ENCODE measurements around the gene JADE1. TPM values are rescaled to one million over a fixed set of nuclear protein-coding genes. Genes with fewer than 3 reads are reported as not detected.

Gene JADE1
- total RNA-seq, 3 donors from 2014 or later = 51.2 to 86.7 (median 62.6) TPM

GRCh38 chr4:128915544-128915943, 106.0 kb downstream of the JADE1 start:
- intact Hi-C loops (cut with DNase I; ENCODE audit: low total_unique reads) = loop anchor here (5.0 kb wide), 1 partner anchor 228 kb away; no protein-coding TSS in a partner anchor
- Histone ChIP-seq H3K27ac (no peak overlapping the region), H3K27me3 (no peaks in the 10 kb centered on the region), H3K36me3 (no peaks in the 10 kb centered on the region), H3K4me3 (no peak overlapping the region), H3K9me3 (no peaks in the 10 kb centered on the region), H3K4me1 (no peaks in the 10 kb centered on the region)
- no peak for TF ChIP-seq POLR2AphosphoS5 (IDR thresholded peaks at IDR 0.05)
- no peak for TF ChIP-seq CTCF (IDR thresholded peaks at IDR 0.05)
- no peak for DNase-seq (ENCODE audit: low spot score in 2 of 2)

GRCh38 chr4:128916832-128917231, 107.3 kb downstream of the JADE1 start:
- DNase-seq (ENCODE audit: low spot score in 2 of 2) = no peak
- intact Hi-C loops (cut with DNase I; ENCODE audit: low total_unique reads) = loop anchor here (5.0 kb wide), 1 partner anchor 230 kb away; no protein-coding TSS in a partner anchor
- no peak overlapping the region for H3K27ac ChIP-seq
- H3K9me3 ChIP-seq = no peaks in the 10 kb centered on the region
- H3K27me3 ChIP-seq = no peaks in the 10 kb centered on the region
- H3K4me1 ChIP-seq = no peaks in the 10 kb centered on the region
- H3K4me3 ChIP-seq = no peak overlapping the region
- H3K36me3 ChIP-seq = no peaks in the 10 kb centered on the region
- no peak for TF ChIP-seq CTCF (IDR thresholded peaks at IDR 0.05)
- TF ChIP-seq POLR2A (IDR thresholded peaks at IDR 0.05) = no peak
- no peak for TF ChIP-seq POLR2AphosphoS5 (IDR thresholded peaks at IDR 0.05)

GRCh38 chr4:128917781-128918180, 108.3 kb downstream of the JADE1 start:
- intact Hi-C loops (cut with DNase I; ENCODE audit: low total_unique reads) = loop anchor here (5.0 kb wide), 1 partner anchor 230 kb away; no protein-coding TSS in a partner anchor
- DNase-seq (ENCODE audit: low spot score in 2 of 2) = no peak
- Histone ChIP-seq H3K4me1 (no peaks in the 10 kb centered on the region), H3K27me3 (no peaks in the 10 kb centered on the region), H3K36me3 (no peaks in the 10 kb centered on the region), H3K9me3 (no peaks in the 10 kb centered on the region), H3K4me3 (no peak overlapping the region), H3K27ac (no peak overlapping the region)
- TF ChIP-seq POLR2A (IDR thresholded peaks at IDR 0.05) (no peak), POLR2AphosphoS5 (IDR thresholded peaks at IDR 0.05) (no peak), CTCF (IDR thresholded peaks at IDR 0.05) (no peak)

- TF ChIP-seq POLR2A (IDR thresholded peaks at IDR 0.05) = no peak
- TF ChIP-seq POLR2AphosphoS5 (IDR thresholded peaks at IDR 0.05) = no peak
- TF ChIP-seq CTCF (IDR thresholded peaks at IDR 0.05) = no peak
- Histone ChIP-seq H3K27ac (no peak overlapping the region), H3K36me3 (no peaks in the 10 kb centered on the region), H3K4me1 (no peaks in the 10 kb centered on the region), H3K4me3 (no peak overlapping the region), H3K27me3 (no peaks in the 10 kb centered on the region), H3K9me3 (no peaks in the 10 kb centered on the region)
- DNase-seq (ENCODE audit: low spot score in 2 of 2) = no peak
- intact Hi-C loops (cut with DNase I; ENCODE audit: low total_unique reads) = no loop called here
Measured at GRCh38 chr4:128921954-128922353, 112.5 kb downstream of the JADE1 start.
